ENCODE results near the gene LRRN4CL. TPM values are rescaled to one million over a fixed set of nuclear protein-coding genes. Genes with fewer than 3 reads are reported as not detected.

Gene LRRN4CL
- total and polyA plus RNA-seq, 2 experiments from 2014 or later, result 1.9 TPM; not detected in 1

- H3K36me3 ChIP-seq, result peaks cover 20% of the 10 kb centered on the region
- no peak for TF ChIP-seq CTCF (IDR thresholded peaks at IDR 0.05; ENCODE audit: low read depth, low read length)
- peak overlapping the region; percentile 99 for H3K27ac ChIP-seq
- no peak for DNase-seq (ENCODE audit: low read depth in 1 of 2, low spot score in 1 of 2)
- H3K4me3 ChIP-seq, result peak overlapping the region; percentile 32
- H3K4me1 ChIP-seq (ENCODE audit: low read depth), result peaks cover 25% of the 10 kb centered on the region
- H3K27me3 ChIP-seq, result no peaks in the 10 kb centered on the region
- no peaks in the 10 kb centered on the region for H3K9me3 ChIP-seq (ENCODE audit: low read depth)
Measured at GRCh38 chr11:62708793-62709192, 19.5 kb upstream of the LRRN4CL start.

- Histone ChIP-seq H3K27me3 (no peaks in the 10 kb centered on the region), H3K4me3 (peak overlapping the region; percentile 32), H3K27ac (peak overlapping the region; percentile 99), H3K36me3 (peaks cover 19% of the 10 kb centered on the region), H3K9me3 (ENCODE audit: low read depth) (no peaks in the 10 kb centered on the region), H3K4me1 (ENCODE audit: low read depth) (peaks cover 25% of the 10 kb centered on the region)
- no peak for TF ChIP-seq CTCF (IDR thresholded peaks at IDR 0.05; ENCODE audit: low read depth, low read length)
- DNase-seq (ENCODE audit: low read depth in 1 of 2, low spot score in 1 of 2), result no peak
Measured at GRCh38 chr11:62708392-62708791, 19.1 kb upstream of the LRRN4CL start.

GRCh38 chr11:62707277-62707861 lies 18.0 kb upstream of the LRRN4CL start, which contains the start of the genes BSCL2 and GNG3:
Gene BSCL2 (minus strand): TSS chr11:62707424. CDS start chr11:62707195, 229 bp downstream.
Gene GNG3 (plus strand): TSS chr11:62707676. CDS start chr11:62708296, 620 bp downstream.
- Histone ChIP-seq H3K9me3 (ENCODE audit: low read depth) (no peaks in the 10 kb centered on the region), H3K4me3 (peak within 1 kb of the TSS; percentile 41), H3K27ac (peak within 1 kb of the TSS; percentile 99), H3K36me3 (peaks cover 8% of the 10 kb centered on the region), H3K4me1 (ENCODE audit: low read depth) (peaks cover 25% of the 10 kb centered on the region), H3K27me3 (no peaks in the 10 kb centered on the region)
- no peak for TF ChIP-seq CTCF (IDR thresholded peaks at IDR 0.05; ENCODE audit: low read depth, low read length)
- peak in 1 of 2 donors; percentile 90 for DNase-seq (ENCODE audit: low read depth in 1 of 2, low spot score in 1 of 2)

- H3K4me3 ChIP-seq, result peak overlapping the region; percentile 41
- no peaks in the 10 kb centered on the region for H3K9me3 ChIP-seq (ENCODE audit: low read depth)
- H3K27ac ChIP-seq, result peak overlapping the region; percentile 77
- no peaks in the 10 kb centered on the region for H3K27me3 ChIP-seq
- peaks cover 25% of the 10 kb centered on the region for H3K4me1 ChIP-seq (ENCODE audit: low read depth)
- peaks cover 5% of the 10 kb centered on the region for H3K36me3 ChIP-seq
- DNase-seq (ENCODE audit: low read depth in 1 of 2, low spot score in 1 of 2), result no peak
- TF ChIP-seq CTCF (IDR thresholded peaks at IDR 0.05; ENCODE audit: low read depth, low read length), result no peak
Measured at GRCh38 chr11:62706850-62707247, 17.5 kb upstream of the LRRN4CL start.

GRCh38 chr11:62705880-62706849 lies 16.8 kb upstream of the LRRN4CL start:
- DNase-seq (ENCODE audit: low read depth in 1 of 2, low spot score in 1 of 2), result peak; percentile 97 to 98
- no peaks in the 10 kb centered on the region for H3K27me3 ChIP-seq
- peak overlapping the region; percentile 41 for H3K4me3 ChIP-seq
- H3K4me1 ChIP-seq (ENCODE audit: low read depth), result peaks cover 25% of the 10 kb centered on the region
- no peaks in the 10 kb centered on the region for H3K9me3 ChIP-seq (ENCODE audit: low read depth)
- H3K27ac ChIP-seq, result peak overlapping the region; percentile 83
- TF ChIP-seq CTCF (IDR thresholded peaks at IDR 0.05; ENCODE audit: low read depth, low read length), result no peak
- H3K36me3 ChIP-seq, result peaks cover 7% of the 10 kb centered on the region

Measured in cardiac muscle cell (in vitro differentiated cells and primary cell).